H9 (cell line): ENCODE data around the gene GPATCH1. TPM values are rescaled to one million over a fixed set of nuclear protein-coding genes. Genes with fewer than 3 reads are reported as not detected.
A peak's percentile ranks its signal among the peaks of the same experiment; 100 is the strongest.

Source experiments
- DNase-seq: peaks from one replicate; pipeline ENCODE4 v3.0.0-alpha.2; 2017
- H2AFZ ChIP-seq: one replicate; pipeline ENCODE4 v1.6.1; 2013; ENCODE audit warnings: mild to moderate bottlenecking, low read length, control low read depth, moderate library complexity
- H2AK5ac ChIP-seq: 2 replicates; pipeline ENCODE4 v1.6.1; 2013; ENCODE audit warnings: low read length, control low read depth, mixed read lengths; ENCODE audit not compliant: insufficient read length
- H2BK120ac ChIP-seq: one replicate; pipeline ENCODE4 v1.6.1; 2013; ENCODE audit warnings: low read depth, mild to moderate bottlenecking, low read length, control low read depth, inconsistent platforms; ENCODE audit not compliant: poor library complexity, severe bottlenecking
- H2BK12ac ChIP-seq: 2 replicates; pipeline ENCODE4 v1.6.1; 2013; ENCODE audit warnings: low read length, control low read depth, mixed read lengths, low read depth; ENCODE audit not compliant: insufficient read length
- H2BK15ac ChIP-seq: 2 replicates; pipeline ENCODE4 v1.6.1; 2013; ENCODE audit warnings: low read depth, low read length, control low read depth
- H2BK20ac ChIP-seq: one replicate; pipeline ENCODE4 v1.6.1; 2013; ENCODE audit warnings: low read depth, mild to moderate bottlenecking, low read length, control low read depth, inconsistent platforms; ENCODE audit not compliant: poor library complexity, severe bottlenecking
- H2BK5ac ChIP-seq: 2 replicates; pipeline ENCODE4 v1.6.1; 2013; ENCODE audit warnings: low read length, control low read depth, mixed read lengths; ENCODE audit not compliant: insufficient read length
- H3K14ac ChIP-seq: 2 replicates; pipeline ENCODE4 v1.6.1; 2013; ENCODE audit warnings: low read length, control low read depth; ENCODE audit not compliant: insufficient read depth
- H3K18ac ChIP-seq: 2 replicates; pipeline ENCODE4 v1.6.1; 2013; ENCODE audit warnings: low read depth, mild to moderate bottlenecking, mixed read lengths, low read length, control low read depth; ENCODE audit not compliant: insufficient read length
- H3K23ac ChIP-seq: 2 replicates; pipeline ENCODE4 v1.6.1; 2013; ENCODE audit warnings: low read length, control low read depth, mixed read lengths, low read depth; ENCODE audit not compliant: insufficient read length
- H3K23me2 ChIP-seq: 2 replicates; pipeline ENCODE4 v1.6.1; 2013; ENCODE audit warnings: low read depth, mild to moderate bottlenecking, mixed read lengths, low read length, control low read depth; ENCODE audit not compliant: insufficient read length, poor library complexity, severe bottlenecking
- H3K27ac ChIP-seq: 2 replicates; pipeline ENCODE4 v1.5.1; 2013; ENCODE audit warnings: low read length, control low read depth, mixed read lengths, low read depth; ENCODE audit not compliant: insufficient read length
- H3K27me3 ChIP-seq: 2 replicates; pipeline ENCODE4 v1.6.1; 2013; ENCODE audit warnings: low read length, control low read depth, inconsistent platforms; ENCODE audit not compliant: insufficient read depth
- H3K4ac ChIP-seq: 2 replicates; pipeline ENCODE4 v1.6.1; 2013; ENCODE audit warnings: low read depth, mild to moderate bottlenecking, control low read depth, inconsistent platforms, low read length, moderate library complexity
- H3K4me1 ChIP-seq: 2 replicates; pipeline ENCODE4 v1.6.1; 2013; ENCODE audit warnings: low read length, control low read depth, inconsistent platforms; ENCODE audit not compliant: insufficient read depth
- H3K4me2 ChIP-seq: 2 replicates; pipeline ENCODE4 v1.6.1; 2013; ENCODE audit warnings: low read length, control low read depth, mixed read lengths; ENCODE audit not compliant: insufficient read length, insufficient read depth
- H3K56ac ChIP-seq: 2 replicates; pipeline ENCODE4 v1.6.1; 2013; ENCODE audit warnings: low read depth, mild to moderate bottlenecking, mixed read lengths, low read length, control low read depth; ENCODE audit not compliant: insufficient read length
- H3K79me1 ChIP-seq: 2 replicates; pipeline ENCODE4 v1.6.1; 2013; ENCODE audit warnings: low read depth, mild to moderate bottlenecking, moderate library complexity, low read length, control low read depth, inconsistent platforms; ENCODE audit not compliant: insufficient read depth, poor library complexity, severe bottlenecking
- H3K79me2 ChIP-seq: 2 replicates; pipeline ENCODE4 v1.6.1; 2013; ENCODE audit warnings: low read length, control low read depth, inconsistent platforms; ENCODE audit not compliant: insufficient read depth
- H3K9ac ChIP-seq: 2 replicates; pipeline ENCODE4 v1.6.1; 2013; ENCODE audit warnings: low read length, control low read depth, mixed read lengths; ENCODE audit not compliant: insufficient read length; ENCODE audit errors: extremely low read depth
- H3K9me3 ChIP-seq: one replicate; pipeline ENCODE4 v1.6.1; 2013; ENCODE audit warnings: low read depth, low read length, inconsistent platforms; ENCODE audit not compliant: control insufficient read depth
- H3T11ph ChIP-seq: one replicate; pipeline ENCODE4 v1.6.1; 2013; ENCODE audit warnings: mild to moderate bottlenecking, low read length, control low read depth, inconsistent platforms
- H4K20me1 ChIP-seq: one replicate; pipeline ENCODE4 v1.6.1; 2013; ENCODE audit not compliant: control insufficient read depth, insufficient read length, insufficient read depth
- H4K5ac ChIP-seq: 2 replicates; pipeline ENCODE4 v1.6.1; 2013; ENCODE audit warnings: low read depth, mild to moderate bottlenecking, mixed read lengths, low read length, control low read depth; ENCODE audit not compliant: insufficient read length
- H4K8ac ChIP-seq: replicated peaks from 2 replicates; pipeline ENCODE4 v1.6.1; 2013; ENCODE audit warnings: low read length, control low read depth, mixed read lengths, low read depth; ENCODE audit not compliant: insufficient read length
- H4K91ac ChIP-seq: 2 replicates; pipeline ENCODE4 v1.6.1; 2013; ENCODE audit warnings: low read depth, mild to moderate bottlenecking, moderate library complexity, mixed read lengths, low read length, control low read depth; ENCODE audit not compliant: insufficient read length
- H3K27ac Mint-ChIP-seq, 3 experiments: 2 replicates in 2 of 3; 3 replicates in 1 of 3; pipeline ENCODE4 v1.8.0; 2020 to 2021; ENCODE audit warnings: mixed read lengths in 3 of 3, mild to moderate bottlenecking in 1 of 3, moderate library complexity in 1 of 3
- H3K27me3 Mint-ChIP-seq: 2 replicates; pipeline ENCODE4 v1.8.0; 2021; ENCODE audit warnings: low read depth, mild to moderate bottlenecking, moderate library complexity, mixed read lengths
- H3K36me3 Mint-ChIP-seq, 3 experiments: 2 replicates in 2 of 3; 3 replicates in 1 of 3; pipeline ENCODE4 v1.8.0; 2020 to 2021; ENCODE audit warnings: low read depth in 3 of 3, mixed read lengths in 3 of 3; ENCODE audit not compliant: insufficient read depth in 1 of 3
- H3K4me1 Mint-ChIP-seq, 2 experiments: 2 replicates each; pipeline ENCODE4 v1.8.0; 2020; ENCODE audit warnings: mixed read lengths in 2 of 2
- H3K4me3 Mint-ChIP-seq, 2 experiments: 2 replicates in 1 of 2; 3 replicates in 1 of 2; pipeline ENCODE4 v1.8.0; 2020 to 2021; ENCODE audit warnings: mild to moderate bottlenecking in 2 of 2, mixed read lengths in 2 of 2, moderate library complexity in 1 of 2
- H3K9me3 Mint-ChIP-seq, 2 experiments: 2 replicates in 1 of 2; 3 replicates in 1 of 2; pipeline ENCODE4 v1.8.0; 2020; ENCODE audit warnings: mild to moderate bottlenecking in 2 of 2, mixed read lengths in 2 of 2, moderate library complexity in 1 of 2
- CTCF ChIP-seq: fragments of 200-600 bp; sonication (generic); conservative IDR thresholded peaks from 3 replicates; pipeline ENCODE4 v1.8.0; 2021; ENCODE audit warnings: antibody characterized with exemption, mild to moderate bottlenecking
- WGBS: extraction: QIAGEN DNeasy Blood & Tissue Kit; methylation state at CpG from one replicate; pipeline ENCODE4 v1.1.7; 2013; ENCODE audit warnings: missing lambda C conversion rate, low lambda C conversion rate, mixed read lengths; ENCODE audit not compliant: insufficient read length; ENCODE audit errors: extremely low coverage; 5-methylcytosine and 5-hydroxymethylcytosine counted together
- total RNA-seq: library from RNA; stranded (reverse); gene quantifications from 2 replicates; pipeline ENCODE4 v1.2.1, GENCODE V29; 2021

Gene GPATCH1
- total RNA-seq, 1 experiment from 2014 or later: 11.7 TPM

GRCh38 chr19:33090179-33090578 lies 9.2 kb downstream of the GPATCH1 start:
- Histone ChIP-seq H2BK15ac (no peak overlapping the region), H3K4ac (no peak overlapping the region), H3K9ac (no peak overlapping the region), H3K9me3 (no peaks in the 10 kb centered on the region), H3K27ac (no peak overlapping the region), H3K56ac (no peak overlapping the region), H2AFZ (no peak overlapping the region), H3K14ac (no peak overlapping the region), H4K5ac (no peak overlapping the region), H3T11ph (no peak overlapping the region), H2BK12ac (no peak overlapping the region), H3K4me1 (no peaks in the 10 kb centered on the region), H3K23me2 (no peaks in the 10 kb centered on the region), H3K18ac (no peak overlapping the region), H2BK5ac (no peak overlapping the region), H4K91ac (no peak overlapping the region), H3K79me2 (no peaks in the 10 kb centered on the region), H2AK5ac (no peak overlapping the region), H3K23ac (no peak overlapping the region), H4K20me1 (no peaks in the 10 kb centered on the region), H3K4me2 (no peak overlapping the region), H2BK20ac (no peak overlapping the region), H3K79me1 (no peaks in the 10 kb centered on the region), H2BK120ac (no peak overlapping the region), H3K27me3 (no peaks in the 10 kb centered on the region), H4K8ac (no peak overlapping the region)
- Mint-ChIP-seq H3K9me3 (no peaks in the 10 kb centered on the region), H3K36me3 (peaks cover 4 to 55% (median 43%) of the 10 kb centered on the region in 3 experiments; a peak in 6 of 7 replicates), H3K27me3 (no peaks in the 10 kb centered on the region), H3K27ac (peak overlapping the region in 2 of 3 experiments; percentile 20 to 39; a peak in 3 of 7 replicates), H3K4me1 (peaks cover 6% of the 10 kb centered on the region in 2 experiments; a peak in 3 of 4 replicates), H3K4me3 (no peak overlapping the region)
- WGBS: no CpG with 5 or more reads among the region's 3 CpGs
- no peak for DNase-seq
- no peak for TF ChIP-seq CTCF
